ENCODE data around the gene CRYBA1. TPM values are rescaled to one million over a fixed set of nuclear protein-coding genes. Genes with fewer than 3 reads are reported as not detected.
"Not testable (repeated sequence)": the region's sequence is repeated elsewhere in the genome, so short reads cannot be mapped to it uniquely, and the experiment has no call there.

The CRYBA1 gene
- total RNA-seq, 1 experiment from 2014 or later = not detected

DNA sequence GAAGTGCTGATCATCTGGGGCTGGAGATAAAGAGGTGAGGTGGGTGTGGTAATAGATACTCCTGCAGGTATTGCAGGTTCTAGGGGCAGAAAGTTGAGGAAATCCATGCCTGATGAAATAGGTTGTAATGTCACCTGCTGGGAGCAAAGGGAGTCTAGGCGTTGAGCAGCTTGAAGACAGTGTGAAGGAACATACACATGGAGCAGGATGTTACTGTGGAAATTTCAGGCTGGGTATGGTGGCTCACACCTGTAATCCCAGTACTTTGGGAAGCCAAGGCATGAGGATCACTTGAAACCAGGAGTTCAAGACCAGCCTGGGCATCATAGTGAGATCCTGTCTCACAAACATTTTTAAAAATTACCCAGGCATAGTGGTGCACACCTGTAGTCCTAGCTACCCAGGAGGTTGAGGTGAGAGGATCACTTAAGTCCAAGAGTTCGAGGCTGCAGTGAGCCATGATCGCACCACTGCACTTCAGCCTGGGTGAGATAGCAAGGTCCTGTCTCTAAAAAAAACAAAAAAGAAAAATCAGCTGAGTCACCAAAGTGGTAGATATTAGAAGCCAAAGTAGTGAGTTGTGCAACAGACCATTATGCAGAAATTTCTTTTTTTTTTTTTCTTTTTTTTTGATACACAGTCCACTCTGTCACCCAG is 9.1 kb upstream of the CRYBA1 start:
- DNase-seq (ENCODE audit: low spot score) = no peak

DNA sequence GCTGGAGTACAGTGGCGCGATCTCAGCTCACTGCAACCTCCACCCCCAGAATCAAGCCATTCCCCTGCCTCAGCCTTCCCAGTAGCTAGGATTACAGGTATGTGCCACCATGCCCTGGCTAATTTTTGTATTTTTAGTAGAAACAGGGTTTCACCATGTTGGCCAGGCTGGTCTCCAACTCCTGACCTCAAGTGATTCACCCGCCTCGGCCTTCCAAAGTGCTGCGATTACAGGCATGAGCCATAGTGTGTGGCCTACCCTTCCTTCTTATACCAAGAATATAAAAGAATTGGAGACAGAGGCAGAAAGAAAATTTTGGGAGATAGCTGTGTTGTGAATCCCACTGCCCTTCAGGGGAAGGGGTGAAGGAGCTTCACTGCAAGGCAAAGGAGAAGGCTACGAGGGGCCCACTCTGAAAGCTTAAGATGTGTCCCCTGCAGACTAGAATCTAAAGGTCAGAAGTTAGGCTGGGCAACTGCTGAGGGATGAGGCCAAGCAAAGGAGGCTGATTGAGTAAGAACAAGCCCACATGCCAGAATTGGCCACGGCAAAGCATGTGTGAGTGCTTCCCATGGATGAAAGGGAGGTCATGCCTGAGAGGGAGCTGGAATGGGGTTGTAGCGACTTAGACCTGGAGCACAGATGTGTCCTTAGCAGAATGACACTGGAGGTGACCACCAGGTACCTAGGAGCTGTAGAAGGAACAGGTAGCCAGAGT is 8.4 kb upstream of the CRYBA1 start:
- no peak for DNase-seq (ENCODE audit: low spot score)

DNA sequence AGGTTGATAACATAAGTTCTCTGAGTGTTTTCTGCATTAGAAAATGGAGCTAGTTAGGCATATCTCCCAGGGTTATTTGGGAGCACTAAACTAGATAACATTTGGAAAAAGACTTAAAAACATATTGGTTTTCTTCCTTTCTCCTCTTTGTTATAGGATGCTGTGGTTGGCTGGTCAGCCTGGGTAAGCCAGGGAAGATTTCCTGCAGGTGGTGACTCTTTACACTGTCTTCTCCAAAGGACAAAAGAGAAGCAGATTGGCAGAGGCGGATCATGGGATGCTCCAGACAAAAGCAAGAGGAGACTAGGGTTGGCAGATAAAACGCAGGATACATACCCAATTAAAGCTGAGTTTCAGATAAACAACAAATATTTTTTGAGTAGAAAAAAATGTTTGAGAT is 6.2 kb upstream of the CRYBA1 start:
- no peak for DNase-seq (ENCODE audit: low spot score)

DNA sequence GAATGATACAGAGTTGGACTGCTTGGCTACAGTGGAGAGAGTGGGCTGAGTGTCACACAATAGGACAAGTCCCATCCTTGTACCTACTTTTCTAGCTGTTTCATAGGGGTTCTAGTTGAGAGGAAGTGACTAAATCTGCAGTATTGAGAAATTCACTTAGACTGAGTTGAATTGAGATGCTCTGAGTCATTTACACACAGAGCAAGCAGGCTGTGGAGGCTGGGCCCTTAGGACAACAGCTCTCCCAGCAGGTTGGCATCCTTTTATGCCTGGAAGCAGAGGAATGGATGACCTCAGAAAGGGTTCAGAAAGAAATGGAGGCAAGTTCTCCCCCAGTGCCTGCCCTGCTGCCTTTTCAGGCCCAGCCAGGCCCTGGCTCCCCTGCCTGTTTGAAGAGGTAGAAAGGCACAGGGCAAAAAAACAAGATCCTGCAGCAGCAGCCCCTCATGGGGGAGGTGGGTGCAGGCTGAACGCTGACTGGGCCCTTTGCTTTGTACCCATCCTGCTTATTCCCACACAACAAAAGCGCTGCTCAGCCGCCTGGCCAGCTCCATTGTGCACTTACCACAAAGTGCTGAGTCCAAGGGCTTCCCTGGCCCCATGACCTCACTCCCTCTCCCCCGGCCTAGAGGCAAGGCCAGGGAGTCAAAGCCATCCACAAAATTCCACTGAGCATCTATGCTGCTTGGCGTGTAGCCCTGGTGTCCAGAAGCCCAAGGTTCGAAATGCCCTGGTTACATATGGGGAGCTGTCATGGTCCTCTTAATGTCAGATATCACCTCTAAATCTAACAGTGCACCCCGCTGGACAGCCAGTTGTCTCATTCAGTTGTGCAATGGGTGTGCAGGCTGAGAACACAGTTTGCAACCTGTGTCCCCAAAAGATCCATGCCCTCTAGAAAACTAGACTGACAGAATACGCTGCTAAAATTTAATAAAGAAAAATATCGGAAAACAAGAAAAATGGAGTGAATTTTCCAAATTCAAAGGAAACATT is 5.4 kb upstream of the CRYBA1 start:
- DNase-seq (ENCODE audit: low spot score) = peak; percentile 31

DNA sequence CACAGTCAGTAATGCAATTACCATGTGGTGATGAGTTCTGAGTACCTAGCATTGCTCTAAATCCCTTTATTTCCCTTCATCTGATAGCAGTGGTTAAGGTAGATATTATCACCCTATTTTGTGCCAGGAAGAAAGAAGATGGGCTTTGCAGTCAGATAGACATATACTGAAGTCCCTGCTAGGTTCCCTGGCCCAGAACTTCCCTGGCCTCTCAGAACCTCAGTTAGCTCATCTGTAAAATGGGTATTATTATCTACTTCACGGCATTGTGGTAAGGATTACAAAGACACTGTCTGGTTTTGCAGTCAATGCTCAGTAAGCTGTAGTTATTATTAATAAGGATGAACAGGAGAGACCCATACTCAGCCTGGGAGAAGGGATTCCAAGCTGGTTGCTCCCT is 4.6 kb upstream of the CRYBA1 start:
- DNase-seq (ENCODE audit: low spot score) = no peak

DNA sequence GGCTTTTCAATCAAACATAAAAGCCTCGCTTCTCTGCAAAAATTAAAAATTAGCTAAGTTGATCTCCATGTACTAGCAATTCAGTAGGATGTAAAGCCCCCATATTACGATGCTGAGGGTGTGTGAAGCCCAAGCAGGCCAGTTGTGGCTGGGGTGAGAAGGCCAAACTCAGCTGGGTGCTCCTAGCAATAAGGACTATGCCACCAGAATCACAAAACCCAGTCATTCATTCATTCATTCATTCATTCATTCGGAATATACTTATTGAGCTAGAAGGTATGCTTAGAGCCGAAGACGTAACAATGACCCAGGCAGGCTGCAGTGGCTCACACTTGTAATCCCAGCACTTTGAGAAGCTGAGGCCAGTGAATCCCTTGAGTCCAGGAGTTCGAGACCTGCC is 3.9 kb upstream of the CRYBA1 start:
- DNase-seq (ENCODE audit: low spot score) = no peak

DNA sequence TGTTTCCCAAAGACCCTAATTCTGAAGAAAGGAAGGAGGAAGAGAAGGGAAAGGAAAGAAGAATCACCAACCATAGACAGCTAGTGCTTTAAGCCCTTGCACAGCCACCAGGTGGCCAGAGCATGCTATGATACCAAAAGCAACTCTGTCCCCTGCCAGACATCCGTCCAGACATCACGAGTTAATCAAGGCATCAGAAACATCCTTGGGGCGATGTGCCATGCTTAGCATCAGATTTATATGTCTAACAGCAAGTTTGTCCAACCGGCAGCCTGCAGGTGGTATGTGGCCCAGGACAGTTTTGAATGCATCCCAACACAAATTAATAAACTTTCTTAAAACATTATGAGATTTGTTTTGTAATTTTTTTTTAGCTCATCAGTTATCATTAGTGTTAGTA is 2.9 kb upstream of the CRYBA1 start:
- DNase-seq (ENCODE audit: low spot score) = peak; percentile 42

DNA sequence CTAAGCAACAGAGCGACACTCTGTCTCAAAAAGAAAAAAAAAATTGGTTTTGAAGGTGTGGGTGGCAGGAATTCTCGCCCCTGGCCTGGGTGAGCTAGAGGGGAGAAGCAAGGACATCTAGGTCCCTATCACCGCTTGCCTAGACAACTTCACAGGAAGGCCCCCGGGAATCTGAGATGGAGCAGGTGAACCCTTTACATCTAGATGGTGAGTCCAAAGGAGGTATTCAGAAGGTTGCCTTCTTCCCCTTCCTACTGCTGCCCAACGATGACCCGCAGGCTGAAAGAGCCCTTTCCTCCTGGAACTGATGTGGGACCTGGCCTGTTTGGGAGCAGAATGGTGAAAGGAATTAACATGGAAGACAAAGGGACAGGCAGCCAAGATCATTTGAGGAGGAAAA is 1.3 kb upstream of the CRYBA1 start:
- no peak for DNase-seq (ENCODE audit: low spot score)

GRCh38 chr17:29247219-29247618 is 560 bp downstream of the CRYBA1 start:
- DNase-seq (ENCODE audit: low spot score) = no peak

GRCh38 chr17:29248845-29249244 is 2.2 kb downstream of the CRYBA1 start:
- DNase-seq (ENCODE audit: low spot score) = no peak

DNA sequence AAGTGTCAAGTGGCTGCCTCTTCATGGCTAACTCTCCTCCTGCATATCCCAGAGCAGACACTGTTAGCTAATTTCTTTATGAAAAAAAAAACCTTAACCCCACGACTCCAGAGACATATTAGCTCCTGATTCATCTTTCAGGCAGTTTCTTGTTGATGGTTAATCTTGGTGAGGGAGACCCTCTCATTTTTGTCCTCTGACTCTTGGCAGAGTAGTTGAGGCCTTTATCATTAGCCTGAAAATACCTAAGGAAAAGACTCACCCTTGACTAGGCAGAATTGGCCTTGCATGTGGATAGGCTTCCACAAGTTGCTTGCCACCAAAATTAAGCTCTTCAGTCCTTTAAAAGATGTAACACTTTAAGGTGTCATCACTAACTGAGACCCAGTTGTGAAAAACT is 4.0 kb downstream of the CRYBA1 start:
- DNase-seq (ENCODE audit: low spot score) = no peak

GRCh38 chr17:29251184-29251583 is 4.5 kb downstream of the CRYBA1 start:
- DNase-seq (ENCODE audit: low spot score) = no peak

DNA sequence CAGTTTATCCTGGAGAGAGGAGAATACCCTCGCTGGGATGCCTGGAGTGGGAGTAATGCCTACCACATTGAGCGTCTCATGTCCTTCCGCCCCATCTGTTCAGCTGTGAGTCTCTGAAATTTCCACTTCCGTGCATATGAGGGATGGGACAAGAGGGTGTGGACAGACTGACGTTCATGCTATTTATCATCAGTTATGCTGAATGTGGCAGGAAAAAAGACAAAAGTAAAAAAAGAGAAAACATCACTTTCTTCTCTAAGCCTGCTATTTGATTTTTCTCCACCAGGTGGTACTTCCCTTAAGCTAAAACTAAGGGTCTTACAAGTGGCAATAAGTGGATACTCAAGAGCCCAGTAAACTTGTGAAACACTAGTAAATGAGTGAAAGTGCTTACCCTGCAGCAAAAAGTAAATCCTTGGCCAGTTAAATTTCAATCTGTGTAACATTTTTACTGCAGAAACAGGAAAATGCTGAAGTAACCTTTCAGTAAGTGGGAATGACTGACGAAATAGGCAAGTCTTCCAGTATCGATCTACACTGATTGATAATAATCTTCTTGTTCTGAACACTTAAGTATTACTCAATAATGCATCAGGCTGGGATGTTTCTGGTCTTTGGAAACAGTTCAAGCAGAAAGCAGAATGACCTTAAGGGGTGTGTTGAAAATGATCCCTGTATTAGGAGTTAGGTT is 5.6 kb downstream of the CRYBA1 start:
- peak; percentile 35 for DNase-seq (ENCODE audit: low spot score)

DNA sequence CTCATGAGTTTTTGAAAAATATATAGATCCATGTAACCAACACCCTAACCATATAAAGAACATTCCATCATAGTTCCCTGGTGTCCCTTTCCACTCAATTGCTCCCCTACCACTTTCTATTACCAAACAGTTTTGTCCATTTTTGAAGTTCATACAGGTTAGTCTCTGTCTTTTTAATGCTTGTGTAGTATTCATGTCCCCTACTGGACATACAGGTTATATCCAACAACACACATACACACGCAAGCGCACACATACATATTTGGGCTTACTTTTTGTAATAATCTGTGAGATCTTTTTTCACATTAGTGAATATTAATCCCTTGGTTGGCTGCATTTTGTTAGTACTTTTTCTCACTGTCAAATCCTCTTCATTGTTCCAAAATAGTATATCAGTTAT is 6.4 kb downstream of the CRYBA1 start:
- no peak for DNase-seq (ENCODE audit: low spot score)

DNA sequence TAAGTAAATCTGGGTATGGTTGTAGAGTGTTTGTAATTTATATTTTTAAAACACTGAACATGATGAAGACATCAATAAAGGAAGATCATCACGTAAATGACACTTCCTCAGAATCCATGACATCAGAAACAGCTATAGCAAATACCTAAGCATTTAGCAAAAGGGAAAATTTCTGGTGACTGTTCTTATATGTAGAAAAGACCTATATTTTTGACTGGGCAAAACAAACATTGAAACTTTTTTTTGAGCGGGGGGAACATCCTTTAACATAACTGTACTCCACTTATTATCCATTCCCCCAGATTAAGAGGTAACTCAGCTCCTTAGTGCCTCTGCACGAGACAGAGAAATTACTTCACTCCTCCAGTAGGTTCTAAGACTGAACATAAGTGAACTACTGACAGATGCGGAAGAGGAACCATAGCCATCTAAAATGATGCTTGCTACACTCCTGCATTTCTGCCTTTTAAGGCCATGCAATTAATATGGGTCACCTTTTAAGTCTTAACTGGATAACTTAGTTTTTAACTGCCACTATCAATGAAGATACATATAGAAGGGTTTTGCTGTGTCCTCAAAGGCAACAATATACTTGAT is 9.4 kb downstream of the CRYBA1 start:
- DNase-seq (ENCODE audit: low spot score) = no peak

- DNase-seq (ENCODE audit: low spot score) = no peak
Measured at GRCh38 chr17:29256735-29257466, 10.2 kb downstream of the CRYBA1 start.

- DNase-seq (ENCODE audit: low spot score) = no peak
Measured at GRCh38 chr17:29257756-29258155, 11.1 kb downstream of the CRYBA1 start.

DNA sequence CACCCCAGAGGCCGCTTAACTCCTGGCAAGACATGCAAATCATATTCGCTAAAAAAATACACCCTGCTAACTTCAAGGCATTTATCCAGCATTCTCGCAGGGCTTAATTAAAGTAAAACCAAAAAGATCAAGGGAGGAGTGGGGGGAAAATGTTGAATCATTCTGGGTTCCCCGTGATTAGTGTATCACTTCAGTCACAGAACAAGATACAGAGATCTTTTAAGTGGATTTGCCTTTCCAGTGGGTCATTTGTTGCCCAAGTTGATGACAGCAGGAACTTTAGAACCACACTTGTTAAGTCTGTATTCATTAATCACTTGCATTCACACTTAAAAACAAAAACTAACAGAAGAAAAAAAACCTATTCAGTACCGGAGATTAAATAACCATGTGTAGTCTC is 17.3 kb downstream of the CRYBA1 start:
- DNase-seq (ENCODE audit: low spot score) = no peak

GRCh38 chr17:29271980-29272379 is 25.3 kb downstream of the CRYBA1 start:
- not testable (repeated sequence) for DNase-seq (ENCODE audit: low spot score)

- DNase-seq (ENCODE audit: low spot score) = no peak
Measured at GRCh38 chr17:29273924-29274323, 27.3 kb downstream of the CRYBA1 start.

- DNase-seq (ENCODE audit: low spot score) = no peak
Measured at GRCh38 chr17:29278692-29279091, 32.0 kb downstream of the CRYBA1 start.

Measured in HT-29 (cell line).